Gastroesophageal sphincter (tissue), 4 donors: Measurements from ENCODE around the gene THADA. TPM values are rescaled to one million over a fixed set of nuclear protein-coding genes. Genes with fewer than 3 reads are reported as not detected.

Experiments
- ATAC-seq: fragments of 150-250 bp; one replicate; pipeline ENCODE4 v1.9.1; 2016; ENCODE audit warnings: mild to moderate bottlenecking, moderate library complexity
- H3K27ac ChIP-seq, 4 donors: fragments of 200-600 bp; sonication (generic) in 3 of 4; 1 replicate in 3 of 4; 2 replicates in 1 of 4; pipeline ENCODE4 v1.5.1; 2016 to 2019
- H3K27me3 ChIP-seq: fragments of 200-600 bp; sonication (generic); one replicate; pipeline ENCODE4 v1.5.1; 2019
- H3K36me3 ChIP-seq, 2 donors: fragments of 200-600 bp; sonication (generic); one replicate each; pipeline ENCODE4 v1.5.1; 2019; ENCODE audit warnings: control low read depth in 1 of 2
- H3K4me1 ChIP-seq, 3 donors: fragments of 200-600 bp; sonication (generic); 1 replicate in 2 of 3; 2 replicates in 1 of 3; pipeline ENCODE4 v1.5.1; 2016 to 2019; ENCODE audit warnings: control low read depth in 2 of 3
- H3K4me3 ChIP-seq, 2 donors: fragments of 200-600 bp; sonication (generic); one replicate each; pipeline ENCODE4 v1.5.1; 2019; ENCODE audit warnings: mild to moderate bottlenecking in 1 of 2, moderate library complexity in 1 of 2
- H3K9me3 ChIP-seq, 3 donors: fragments of 200-600 bp; sonication (generic); one replicate each; pipeline ENCODE4 v1.5.1; 2017 to 2019; ENCODE audit warnings: control low read depth in 2 of 3
- EP300 ChIP-seq: sonication (generic); formaldehyde crosslinking; IDR thresholded peaks from one replicate; pipeline ENCODE4 v1.6.1; 2017; ENCODE audit warnings: antibody characterized with exemption, mild to moderate bottlenecking
- POLR2A ChIP-seq, 2 donors: fragments of 450-650 bp; IDR thresholded peaks; one replicate each; pipeline ENCODE4 v1.6.1; 2017; ENCODE audit warnings: antibody characterized with exemption in 2 of 2, mild to moderate bottlenecking in 2 of 2, moderate library complexity in 1 of 2
- POLR2AphosphoS5 ChIP-seq: sonication (generic); formaldehyde crosslinking; IDR thresholded peaks from one replicate; pipeline ENCODE4 v1.6.1; 2017; ENCODE audit warnings: antibody characterized with exemption
- WGBS, 2 donors: methylation state at CpG; one replicate each; pipeline ENCODE4 v1.1.5; 2018; ENCODE audit warnings: low coverage in 1 of 2; 5-methylcytosine and 5-hydroxymethylcytosine counted together
- total RNA-seq, 4 donors: library from RNA; depleted of rRNA; stranded (reverse); fragments of >200 nt; gene quantifications; one replicate each; pipeline ENCODE4 v1.1.0, GENCODE V29; 2016
- TF ChIP-seq, protein P1 (sequence below), 4 experiments: fragments of 200-600 bp in 2 of 4; fragments of 450-650 bp in 2 of 4; sonication (generic) in 1 of 4; IDR thresholded peaks; one replicate each; pipeline ENCODE4 v1.5.1; 2017 to 2019; ENCODE audit warnings: antibody characterized with exemption in 4 of 4, mild to moderate bottlenecking in 2 of 4, moderate library complexity in 2 of 4

THADA gene
- total RNA-seq, 4 donors from 2014 or later = 19.7 to 34.4 (median 22.3) TPM

DNA sequence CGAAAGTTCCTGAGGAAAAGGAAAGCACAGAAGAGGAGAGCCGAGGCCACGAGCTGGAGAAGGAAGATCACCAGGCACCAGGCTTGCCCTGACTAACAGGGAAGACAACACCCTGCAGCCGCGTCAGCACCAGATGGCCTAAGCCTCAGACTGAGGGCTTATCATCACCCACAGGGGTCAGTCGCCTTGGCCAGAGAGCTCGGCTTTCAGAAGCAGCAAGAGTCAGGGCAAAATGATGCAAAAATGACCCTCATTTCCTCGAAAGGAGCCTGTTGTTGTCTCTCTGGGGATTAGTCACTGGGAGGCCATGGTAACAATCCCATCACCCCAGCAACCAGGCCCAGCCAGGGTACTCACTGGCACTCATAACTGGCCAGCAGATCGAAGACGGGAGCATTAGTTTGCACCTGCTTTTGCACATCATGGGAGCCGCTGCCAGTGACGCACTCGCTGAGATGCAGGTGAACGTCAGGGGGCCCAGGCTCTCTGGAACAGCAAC, 326.7 kb downstream of the THADA start:
- peak overlapping the region in 1 of 2 donors; percentile 16 for H3K4me3 ChIP-seq
- peak overlapping the region; percentile 6 to 88 (median 82) for H3K27ac ChIP-seq
- ATAC-seq = peak; percentile 86
- no peaks in the 10 kb centered on the region for H3K36me3 ChIP-seq
- no peaks in the 10 kb centered on the region for H3K27me3 ChIP-seq
- TF ChIP-seq, protein P1, sequence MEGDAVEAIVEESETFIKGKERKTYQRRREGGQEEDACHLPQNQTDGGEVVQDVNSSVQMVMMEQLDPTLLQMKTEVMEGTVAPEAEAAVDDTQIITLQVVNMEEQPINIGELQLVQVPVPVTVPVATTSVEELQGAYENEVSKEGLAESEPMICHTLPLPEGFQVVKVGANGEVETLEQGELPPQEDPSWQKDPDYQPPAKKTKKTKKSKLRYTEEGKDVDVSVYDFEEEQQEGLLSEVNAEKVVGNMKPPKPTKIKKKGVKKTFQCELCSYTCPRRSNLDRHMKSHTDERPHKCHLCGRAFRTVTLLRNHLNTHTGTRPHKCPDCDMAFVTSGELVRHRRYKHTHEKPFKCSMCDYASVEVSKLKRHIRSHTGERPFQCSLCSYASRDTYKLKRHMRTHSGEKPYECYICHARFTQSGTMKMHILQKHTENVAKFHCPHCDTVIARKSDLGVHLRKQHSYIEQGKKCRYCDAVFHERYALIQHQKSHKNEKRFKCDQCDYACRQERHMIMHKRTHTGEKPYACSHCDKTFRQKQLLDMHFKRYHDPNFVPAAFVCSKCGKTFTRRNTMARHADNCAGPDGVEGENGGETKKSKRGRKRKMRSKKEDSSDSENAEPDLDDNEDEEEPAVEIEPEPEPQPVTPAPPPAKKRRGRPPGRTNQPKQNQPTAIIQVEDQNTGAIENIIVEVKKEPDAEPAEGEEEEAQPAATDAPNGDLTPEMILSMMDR (IDR thresholded peaks at IDR 0.05) = peak in 1 of 4 experiments; percentile 4
- peak; percentile 96 for TF ChIP-seq POLR2AphosphoS5
- TF ChIP-seq POLR2A (IDR thresholded peaks at IDR 0.05) = no peak
- no peak for TF ChIP-seq EP300
- 40 to 60% methylated on average over 1 to 5 of the region's 14 CpGs for WGBS, 2 donors
- peaks cover 6 to 81% (median 41%) of the 10 kb centered on the region in 3 donors for H3K4me1 ChIP-seq
- no peaks in the 10 kb centered on the region for H3K9me3 ChIP-seq

DNA sequence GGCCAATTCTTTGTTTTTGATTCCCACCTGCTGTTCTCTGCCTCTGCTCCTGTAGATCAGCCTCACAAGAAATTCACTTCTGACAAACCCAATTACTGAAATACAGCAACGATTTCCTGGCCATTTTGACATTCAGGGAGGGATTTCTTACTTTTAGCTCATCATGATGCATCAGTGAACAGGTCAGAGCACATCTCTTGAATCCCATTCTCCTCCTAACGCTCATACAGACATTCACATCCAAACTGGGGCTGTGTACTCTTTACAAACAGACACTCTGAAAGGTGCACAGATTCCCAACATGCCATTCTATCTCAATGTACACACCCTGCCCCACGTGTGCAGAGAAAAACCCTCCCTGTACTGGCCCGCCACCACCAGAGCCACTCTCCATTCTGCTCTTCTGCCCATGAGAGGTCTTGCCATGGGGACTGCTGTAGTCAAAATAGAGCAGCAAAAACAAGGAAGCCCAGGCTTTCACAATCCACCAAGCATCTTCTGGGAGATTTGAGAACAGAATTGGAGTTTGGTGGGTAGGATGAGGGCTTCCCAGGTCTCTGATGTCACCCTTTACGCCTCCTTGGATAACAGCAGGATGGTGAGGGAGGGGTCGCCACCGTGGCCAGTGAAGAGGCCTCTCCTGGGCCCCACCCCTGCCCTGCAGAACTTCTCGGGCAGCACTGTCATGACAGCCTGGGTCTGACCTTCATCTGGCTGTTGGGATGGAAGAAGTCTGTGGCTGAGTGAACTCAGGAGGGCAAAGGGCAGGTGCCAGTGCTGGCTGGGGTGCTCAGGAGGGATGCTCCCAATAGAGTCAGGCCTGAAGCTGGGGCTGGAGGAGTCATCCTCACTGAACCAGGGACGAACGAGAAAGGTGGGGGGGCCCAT, 327.5 kb downstream of the THADA start:
- WGBS, 2 donors = 60 to 76% methylated on average over 4 of the region's 10 CpGs
- no peaks in the 10 kb centered on the region for H3K9me3 ChIP-seq
- peaks cover 6 to 76% (median 41%) of the 10 kb centered on the region in 3 donors for H3K4me1 ChIP-seq
- ATAC-seq = peak; percentile 6
- no peaks in the 10 kb centered on the region for H3K27me3 ChIP-seq
- peak overlapping the region; percentile 18 to 88 (median 82) for H3K27ac ChIP-seq
- TF ChIP-seq POLR2AphosphoS5 (no peak), EP300 (no peak), POLR2A (IDR thresholded peaks at IDR 0.05) (no peak)
- TF ChIP-seq, protein P1 (IDR thresholded peaks at IDR 0.05) = no peak
- peak overlapping the region in 1 of 2 donors; percentile 16 for H3K4me3 ChIP-seq
- no peaks in the 10 kb centered on the region for H3K36me3 ChIP-seq

DNA sequence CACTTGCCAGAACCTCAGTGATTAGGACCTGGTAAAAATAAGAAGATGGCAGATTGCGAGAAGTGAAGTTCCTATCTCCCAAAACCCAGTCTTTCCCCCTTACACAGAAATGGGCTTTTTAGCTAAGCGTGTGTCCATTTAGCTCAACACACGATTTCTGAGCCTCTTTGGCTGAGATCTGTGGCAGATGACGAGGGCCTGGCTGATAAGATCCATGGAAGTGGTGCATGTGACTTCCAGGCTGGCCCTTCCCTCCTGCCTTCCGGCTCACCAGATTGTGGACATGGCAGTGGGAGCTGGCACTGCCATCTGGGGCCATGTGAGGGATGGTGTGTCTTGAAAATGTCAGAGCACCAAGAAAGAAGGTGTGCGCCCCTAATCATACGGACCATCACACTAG, 328.5 kb downstream of the THADA start:
- Histone ChIP-seq H3K27ac (peak overlapping the region in 3 of 4 donors; percentile 79 to 88 (median 84)), H3K27me3 (no peaks in the 10 kb centered on the region), H3K4me3 (no peak overlapping the region), H3K36me3 (no peaks in the 10 kb centered on the region), H3K4me1 (peaks cover 6 to 75% (median 41%) of the 10 kb centered on the region in 3 donors), H3K9me3 (no peaks in the 10 kb centered on the region)
- WGBS, 2 donors = 93 to 94% methylated on average over 5 to 7 of the region's 7 CpGs
- no peak for ATAC-seq
- TF ChIP-seq EP300 = no peak
- no peak for TF ChIP-seq POLR2A (IDR thresholded peaks at IDR 0.05)
- TF ChIP-seq POLR2AphosphoS5 = no peak
- TF ChIP-seq, protein P1 (IDR thresholded peaks at IDR 0.05) = no peak

DNA sequence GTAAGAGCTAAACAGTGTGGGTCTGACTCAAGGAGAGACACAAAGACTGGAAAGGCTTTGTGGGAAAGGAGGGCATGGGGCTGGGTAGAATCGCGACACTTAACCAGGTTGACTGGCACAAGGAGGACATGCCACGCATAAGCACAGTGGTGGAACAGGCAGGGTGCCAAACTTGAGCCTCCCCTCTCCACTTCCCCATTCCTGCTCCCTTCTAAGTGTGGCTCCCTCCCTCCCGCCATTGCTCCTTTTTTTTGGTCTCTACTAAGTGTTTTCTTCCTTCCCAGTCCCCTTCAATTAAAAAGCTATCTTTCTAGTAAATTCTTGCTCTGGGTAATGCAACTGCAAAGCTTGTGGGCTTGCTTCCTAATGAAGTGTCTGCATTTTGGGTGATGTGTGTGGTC, 329.1 kb downstream of the THADA start:
- Histone ChIP-seq H3K36me3 (no peaks in the 10 kb centered on the region), H3K27me3 (no peaks in the 10 kb centered on the region), H3K4me3 (no peak overlapping the region), H3K9me3 (no peaks in the 10 kb centered on the region), H3K27ac (peak overlapping the region in 3 of 4 donors; percentile 79 to 88 (median 84)), H3K4me1 (peaks cover 6 to 79% (median 41%) of the 10 kb centered on the region in 3 donors)
- no peak for ATAC-seq
- TF ChIP-seq EP300 = no peak
- TF ChIP-seq POLR2AphosphoS5 = no peak
- TF ChIP-seq POLR2A (IDR thresholded peaks at IDR 0.05) = no peak
- TF ChIP-seq, protein P1 (IDR thresholded peaks at IDR 0.05) = no peak
- WGBS, 2 donors = 68 to 69% methylated on average over 3 to 4 of the region's 4 CpGs
